HG03558 (cell line): ENCODE measurements around the gene FAM81A.

Source experiments
- ATAC-seq: cut with Tn5 transposase; IDR thresholded peaks from one replicate; pipeline ENCODE4 v1.9.1; 2021; ENCODE audit warnings: moderate number of reproducible peaks; ENCODE audit not compliant: unreplicated experiment; ENCODE audit errors: extremely low read depth

Gene FAM81A

GRCh38 chr15:59565299-59565698 lies 127.3 kb downstream of the FAM81A start:
- ATAC-seq = no peak

- no peak for ATAC-seq
These were observed 129.3 kb downstream of the FAM81A start for GRCh38 chr15:59567324-59567723.

GRCh38 chr15:59569477-59569876 lies 131.5 kb downstream of the FAM81A start:
- no peak for ATAC-seq

- no peak for ATAC-seq
These were observed 132.3 kb downstream of the FAM81A start for GRCh38 chr15:59570315-59570714.

GRCh38 chr15:59571606-59572005 lies 133.6 kb downstream of the FAM81A start:
- no peak for ATAC-seq
